ENCODE measurements around the gene LZTFL1.

The LZTFL1 gene

DNA sequence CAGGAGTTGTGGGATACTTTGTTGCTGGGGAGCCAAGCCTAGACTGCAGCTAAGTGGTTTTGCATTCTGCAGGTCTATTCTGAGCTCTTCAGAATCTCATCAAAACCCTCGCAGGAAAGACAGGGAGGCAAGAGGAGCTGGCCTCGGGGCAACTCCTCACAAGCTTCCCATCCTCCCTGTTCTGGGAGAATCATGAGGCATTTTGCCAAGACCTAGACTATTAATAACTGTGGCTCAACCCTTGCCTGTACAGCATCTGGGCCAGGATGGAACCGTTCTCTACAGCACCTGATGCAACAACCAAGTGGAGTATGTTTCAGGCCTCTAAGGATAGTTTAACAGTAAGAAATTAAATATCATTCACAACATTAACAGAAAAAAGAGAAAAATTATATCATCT is 25.4 kb downstream of the LZTFL1 start:
- no peak overlapping the region for H3K4ac ChIP-seq (ENCODE audit: low read depth in 1 of 2, low read length in 2 of 2)
- H3K9me3 ChIP-seq (ENCODE audit: control insufficient read depth, low read length): no peaks in the 10 kb centered on the region
- H3K79me1 ChIP-seq (replicated peaks; ENCODE audit: low read length, poor library complexity, severe bottlenecking): no peaks in the 10 kb centered on the region

DNA sequence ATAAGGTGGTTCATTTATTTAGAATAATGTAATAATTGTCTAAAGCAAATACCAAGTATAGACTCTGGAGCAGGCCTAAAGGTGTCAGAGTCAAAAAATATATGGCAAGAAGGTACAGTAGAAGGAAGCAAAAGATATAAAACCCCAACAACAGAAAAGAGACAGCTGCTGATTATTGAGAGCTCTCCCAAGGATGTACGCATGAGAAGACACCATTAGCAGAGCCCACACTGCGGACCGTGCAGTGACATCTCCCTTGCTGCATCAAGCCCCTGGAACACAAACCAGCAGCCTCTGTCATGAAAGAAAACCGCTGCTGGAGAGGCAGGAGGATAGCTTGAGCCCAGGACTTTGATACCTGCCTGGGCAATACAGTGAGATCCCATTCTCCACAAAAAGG is 27.6 kb downstream of the LZTFL1 start:
- H3K36me3 ChIP-seq (ENCODE audit: control insufficient read depth in 1 of 2, insufficient read depth in 2 of 2, low read depth in 1 of 2, low read length in 2 of 2): peaks cover 5 to 8% of the 10 kb centered on the region in 2 experiments
- no peak overlapping the region for H3K23ac ChIP-seq (ENCODE audit: low read length in 2 of 2)
- H3K18ac ChIP-seq (ENCODE audit: low read depth in 1 of 2, low read length in 2 of 2): no peak overlapping the region
- no peaks in the 10 kb centered on the region for H3K9me3 ChIP-seq (ENCODE audit: control insufficient read depth, low read length)
- H2BK120ac ChIP-seq (ENCODE audit: low read depth, low read length): no peak overlapping the region
- H3K4ac ChIP-seq (ENCODE audit: low read depth in 1 of 2, low read length in 2 of 2): no peak overlapping the region
- H2BK12ac ChIP-seq (ENCODE audit: low read length in 2 of 2): no peak overlapping the region
- no peaks in the 10 kb centered on the region for H3K79me1 ChIP-seq (replicated peaks; ENCODE audit: low read length, poor library complexity, severe bottlenecking)
- no peak overlapping the region for H3K4me3 ChIP-seq (ENCODE audit: insufficient read depth in 1 of 2, low read depth in 1 of 2, low read length in 2 of 2)
- H3K4me2 ChIP-seq (ENCODE audit: low read length, poor library complexity, severe bottlenecking): no peak overlapping the region
- no peak overlapping the region for H3K14ac ChIP-seq (ENCODE audit: low read length in 2 of 2)
- H2BK15ac ChIP-seq (ENCODE audit: low read depth, poor library complexity, severe bottlenecking): no peak overlapping the region
- H3K27me3 ChIP-seq (ENCODE audit: control insufficient read depth in 1 of 2, insufficient read depth in 1 of 2, low read length in 2 of 2): no peaks in the 10 kb centered on the region
- no peak overlapping the region for H4K8ac ChIP-seq (ENCODE audit: low read length)
- H3K27ac ChIP-seq (ENCODE audit: low read length, poor library complexity, severe bottlenecking): no peak overlapping the region
- H2AK5ac ChIP-seq (ENCODE audit: low read length, severe bottlenecking): no peak overlapping the region
- WGBS: 97% methylated on average over 4 of the region's 4 CpGs
- no peak for DNase-seq
- H4K91ac ChIP-seq (ENCODE audit: low read length): no peak overlapping the region
- H3K9ac ChIP-seq (ENCODE audit: low read length): no peak overlapping the region
- no peak overlapping the region for H2BK5ac ChIP-seq (ENCODE audit: low read depth, low read length, poor library complexity, severe bottlenecking)
- H2AFZ ChIP-seq (ENCODE audit: low read depth, low read length): no peak overlapping the region
- H3K4me1 ChIP-seq (ENCODE audit: control insufficient read depth, insufficient read depth, low read depth, low read length): peaks cover 5% of the 10 kb centered on the region

More for the DNA sequence above, 25.4 kb downstream of the LZTFL1 start:
- WGBS: 91% methylated on average over 2 of the region's 3 CpGs
- no peak overlapping the region for H3K27ac ChIP-seq (ENCODE audit: low read length, poor library complexity, severe bottlenecking)
- no peak overlapping the region for H3K4me3 ChIP-seq (ENCODE audit: insufficient read depth in 1 of 2, low read depth in 1 of 2, low read length in 2 of 2)
- no peak overlapping the region for H2AK5ac ChIP-seq (ENCODE audit: low read length, severe bottlenecking)
- H3K36me3 ChIP-seq (ENCODE audit: control insufficient read depth in 1 of 2, insufficient read depth in 2 of 2, low read depth in 1 of 2, low read length in 2 of 2): peaks cover 5 to 17% of the 10 kb centered on the region in 2 experiments
- H3K9ac ChIP-seq (ENCODE audit: low read length): no peak overlapping the region
- H2BK15ac ChIP-seq (ENCODE audit: low read depth, poor library complexity, severe bottlenecking): no peak overlapping the region
- peaks cover 5% of the 10 kb centered on the region for H3K4me1 ChIP-seq (ENCODE audit: control insufficient read depth, insufficient read depth, low read depth, low read length)
- DNase-seq: peak; percentile 40
- no peak overlapping the region for H4K91ac ChIP-seq (ENCODE audit: low read length)
- H3K23ac ChIP-seq (ENCODE audit: low read length in 2 of 2): no peak overlapping the region
- no peak overlapping the region for H4K8ac ChIP-seq (ENCODE audit: low read length)
- no peak overlapping the region for H2BK12ac ChIP-seq (ENCODE audit: low read length in 2 of 2)
- no peak overlapping the region for H3K14ac ChIP-seq (ENCODE audit: low read length in 2 of 2)
- no peak overlapping the region for H3K18ac ChIP-seq (ENCODE audit: low read depth in 1 of 2, low read length in 2 of 2)
- no peak overlapping the region for H3K4me2 ChIP-seq (ENCODE audit: low read length, poor library complexity, severe bottlenecking)
- no peak overlapping the region for H2AFZ ChIP-seq (ENCODE audit: low read depth, low read length)
- H2BK120ac ChIP-seq (ENCODE audit: low read depth, low read length): no peak overlapping the region
- no peak overlapping the region for H2BK5ac ChIP-seq (ENCODE audit: low read depth, low read length, poor library complexity, severe bottlenecking)
- H3K27me3 ChIP-seq (ENCODE audit: control insufficient read depth in 1 of 2, insufficient read depth in 1 of 2, low read length in 2 of 2): no peaks in the 10 kb centered on the region

DNA sequence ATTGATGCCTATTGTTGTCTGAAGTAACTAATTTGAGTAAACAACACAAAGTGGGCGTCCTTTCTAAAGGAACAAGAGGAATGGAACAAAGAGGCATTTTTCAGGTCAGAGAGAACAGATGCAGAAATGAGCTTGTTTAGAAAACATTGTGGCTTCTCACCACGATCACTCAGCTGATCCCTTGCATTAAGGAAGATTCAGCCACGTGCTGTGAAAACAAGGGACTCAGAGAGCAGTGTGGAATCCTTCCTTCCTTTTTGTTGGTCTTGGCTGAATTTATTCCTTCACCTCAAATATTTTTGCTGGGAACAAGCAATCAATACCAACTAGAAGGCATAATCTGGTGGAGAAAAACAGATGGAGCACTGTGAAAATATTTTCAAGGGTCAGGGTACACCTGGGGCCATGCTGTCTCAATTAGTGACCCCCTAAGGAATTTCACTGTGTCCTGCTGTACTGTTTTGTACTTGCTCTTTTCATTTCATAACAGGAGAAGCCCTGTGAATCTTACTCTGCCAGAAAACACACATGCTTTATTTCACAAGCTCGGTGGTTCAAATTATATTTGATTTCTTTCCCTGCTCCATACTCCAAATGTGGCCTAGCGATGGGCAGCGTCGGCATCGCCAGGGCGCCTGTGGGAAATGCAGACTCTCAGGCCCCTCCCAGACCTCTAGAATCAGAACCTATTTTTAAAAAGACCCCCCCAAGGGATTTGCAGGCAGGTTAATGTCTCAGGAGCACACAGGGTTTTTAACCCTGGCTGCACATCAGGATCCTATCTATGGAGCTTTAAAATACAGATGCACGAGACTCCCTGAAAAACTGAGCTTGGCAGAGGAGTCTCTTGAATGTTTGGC is 34.0 kb downstream of the LZTFL1 start:
- Histone ChIP-seq H2BK5ac (ENCODE audit: low read depth, low read length, poor library complexity, severe bottlenecking) (no peak overlapping the region), H3K27ac (ENCODE audit: low read length, poor library complexity, severe bottlenecking) (no peak overlapping the region), H3K18ac (ENCODE audit: low read depth in 1 of 2, low read length in 2 of 2) (no peak overlapping the region), H3K36me3 (ENCODE audit: control insufficient read depth in 1 of 2, insufficient read depth in 2 of 2, low read depth in 1 of 2, low read length in 2 of 2) (no peaks in the 10 kb centered on the region), H2BK15ac (ENCODE audit: low read depth, poor library complexity, severe bottlenecking) (peak overlapping the region; percentile 19), H2BK120ac (ENCODE audit: low read depth, low read length) (no peak overlapping the region), H2AK5ac (ENCODE audit: low read length, severe bottlenecking) (no peak overlapping the region), H2AFZ (ENCODE audit: low read depth, low read length) (no peak overlapping the region), H3K9me3 (ENCODE audit: control insufficient read depth, low read length) (no peaks in the 10 kb centered on the region), H3K79me1 (replicated peaks; ENCODE audit: low read length, poor library complexity, severe bottlenecking) (no peaks in the 10 kb centered on the region), H3K14ac (ENCODE audit: low read length in 2 of 2) (no peak overlapping the region), H3K4me3 (ENCODE audit: insufficient read depth in 1 of 2, low read depth in 1 of 2, low read length in 2 of 2) (no peak overlapping the region), H4K91ac (ENCODE audit: low read length) (no peak overlapping the region), H2BK12ac (ENCODE audit: low read length in 2 of 2) (no peak overlapping the region), H3K9ac (ENCODE audit: low read length) (no peak overlapping the region), H3K4me2 (ENCODE audit: low read length, poor library complexity, severe bottlenecking) (no peak overlapping the region), H3K23ac (ENCODE audit: low read length in 2 of 2) (no peak overlapping the region), H3K4ac (ENCODE audit: low read depth in 1 of 2, low read length in 2 of 2) (no peak overlapping the region), H3K27me3 (ENCODE audit: control insufficient read depth in 1 of 2, insufficient read depth in 1 of 2, low read length in 2 of 2) (no peaks in the 10 kb centered on the region), H4K8ac (ENCODE audit: low read length) (no peak overlapping the region), H3K4me1 (ENCODE audit: control insufficient read depth, insufficient read depth, low read depth, low read length) (no peaks in the 10 kb centered on the region)
- WGBS: 86% methylated on average over 10 of the region's 10 CpGs
- DNase-seq: peak; percentile 17

DNA sequence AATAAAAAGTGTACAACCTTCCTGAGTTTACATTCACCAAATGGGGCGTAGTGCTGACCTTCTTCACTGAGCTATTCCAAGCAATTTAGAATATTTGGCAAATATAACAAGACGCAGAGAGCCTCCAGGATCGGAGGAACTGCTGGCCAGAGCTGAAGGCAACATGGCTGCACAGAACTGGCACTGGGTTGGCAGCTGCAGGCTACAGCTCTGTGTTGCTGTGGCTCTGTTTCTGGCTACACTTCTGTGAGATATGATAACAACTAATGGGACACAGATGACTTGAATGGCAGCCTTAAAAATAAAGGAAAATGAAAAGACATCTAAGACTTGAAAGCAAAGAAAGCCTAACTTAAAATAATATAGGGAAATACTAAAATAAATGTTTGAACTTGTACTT is 34.8 kb downstream of the LZTFL1 start:
- Histone ChIP-seq H3K36me3 (ENCODE audit: control insufficient read depth in 1 of 2, insufficient read depth in 2 of 2, low read depth in 1 of 2, low read length in 2 of 2) (no peaks in the 10 kb centered on the region), H3K14ac (ENCODE audit: low read length in 2 of 2) (no peak overlapping the region), H3K18ac (ENCODE audit: low read depth in 1 of 2, low read length in 2 of 2) (no peak overlapping the region), H4K91ac (ENCODE audit: low read length) (no peak overlapping the region), H2BK5ac (ENCODE audit: low read depth, low read length, poor library complexity, severe bottlenecking) (no peak overlapping the region), H3K27me3 (ENCODE audit: control insufficient read depth in 1 of 2, insufficient read depth in 1 of 2, low read length in 2 of 2) (no peaks in the 10 kb centered on the region), H3K27ac (ENCODE audit: low read length, poor library complexity, severe bottlenecking) (no peak overlapping the region), H2BK12ac (ENCODE audit: low read length in 2 of 2) (no peak overlapping the region), H3K4ac (ENCODE audit: low read depth in 1 of 2, low read length in 2 of 2) (no peak overlapping the region), H2BK120ac (ENCODE audit: low read depth, low read length) (no peak overlapping the region), H3K79me1 (replicated peaks; ENCODE audit: low read length, poor library complexity, severe bottlenecking) (no peaks in the 10 kb centered on the region), H4K8ac (ENCODE audit: low read length) (no peak overlapping the region), H3K4me2 (ENCODE audit: low read length, poor library complexity, severe bottlenecking) (no peak overlapping the region), H3K9ac (ENCODE audit: low read length) (no peak overlapping the region), H3K4me1 (ENCODE audit: control insufficient read depth, insufficient read depth, low read depth, low read length) (no peaks in the 10 kb centered on the region), H3K4me3 (ENCODE audit: insufficient read depth in 1 of 2, low read depth in 1 of 2, low read length in 2 of 2) (no peak overlapping the region), H3K9me3 (ENCODE audit: control insufficient read depth, low read length) (no peaks in the 10 kb centered on the region), H3K23ac (ENCODE audit: low read length in 2 of 2) (no peak overlapping the region), H2AK5ac (ENCODE audit: low read length, severe bottlenecking) (no peak overlapping the region), H2BK15ac (ENCODE audit: low read depth, poor library complexity, severe bottlenecking) (no peak overlapping the region), H2AFZ (ENCODE audit: low read depth, low read length) (no peak overlapping the region)
- DNase-seq: no peak
- WGBS: 97% methylated on average over 3 of the region's 3 CpGs
